Duodenal mucosa (tissue), 2 donors: ENCODE measurements around the gene PTPRM.

Experiments
- H3K27ac ChIP-seq: one replicate; pipeline ENCODE4 v1.7.0; 2013; ENCODE audit warnings: low read depth, low read length
- H3K27me3 ChIP-seq, 2 donors: one replicate each; pipeline ENCODE4 v1.7.0; 2013; ENCODE audit warnings: low read length in 2 of 2, control low read depth in 1 of 2; ENCODE audit not compliant: insufficient read depth in 2 of 2, control insufficient read depth in 1 of 2
- H3K36me3 ChIP-seq, 2 donors: one replicate each; pipeline ENCODE4 v1.7.0; 2013; ENCODE audit warnings: low read length in 2 of 2, control low read depth in 1 of 2; ENCODE audit not compliant: insufficient read depth in 2 of 2, control insufficient read depth in 1 of 2
- H3K4me1 ChIP-seq, 2 donors: one replicate each; pipeline ENCODE4 v1.7.0; 2013; ENCODE audit warnings: low read length in 2 of 2, control low read depth in 1 of 2; ENCODE audit not compliant: insufficient read depth in 2 of 2, control insufficient read depth in 1 of 2
- H3K4me3 ChIP-seq, 2 donors: one replicate each; pipeline ENCODE4 v1.7.0; 2013; ENCODE audit warnings: low read length in 2 of 2, low read depth in 1 of 2
- H3K9ac ChIP-seq, 2 donors: one replicate each; pipeline ENCODE4 v1.7.0; 2013; ENCODE audit warnings: low read length in 2 of 2, low read depth in 1 of 2
- H3K9me3 ChIP-seq, 2 donors: one replicate each; pipeline ENCODE4 v1.7.0; 2013; ENCODE audit warnings: low read length in 2 of 2, control low read depth in 1 of 2; ENCODE audit not compliant: control insufficient read depth in 1 of 2

Gene PTPRM

DNA sequence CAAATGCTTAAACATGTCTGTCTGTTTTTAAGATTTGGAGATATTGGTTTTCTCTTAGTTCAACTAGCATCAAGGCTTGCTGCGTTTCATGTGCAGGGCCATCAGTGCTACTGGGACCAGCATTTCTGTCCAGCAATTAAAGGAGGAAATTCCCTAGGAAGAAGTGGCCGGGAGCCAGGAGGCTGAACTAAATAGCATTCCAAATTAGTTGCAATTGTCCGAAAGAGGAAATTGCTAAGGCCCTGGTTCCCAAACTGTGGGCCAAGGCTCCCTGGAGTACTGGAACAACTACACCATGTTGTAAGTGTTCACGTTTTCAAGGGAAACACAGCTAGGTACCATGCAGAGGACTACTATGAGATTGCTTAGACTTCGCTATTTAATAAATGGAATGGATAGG is 257.9 kb downstream of the PTPRM start:
- H3K36me3 ChIP-seq, result no peaks in the 10 kb centered on the region
- H3K27ac ChIP-seq, result no peak overlapping the region
- peaks cover 0 to 5% of the 10 kb centered on the region in 2 donors for H3K4me1 ChIP-seq
- H3K27me3 ChIP-seq, result no peaks in the 10 kb centered on the region
- no peak overlapping the region for H3K4me3 ChIP-seq
- H3K9me3 ChIP-seq, result no peaks in the 10 kb centered on the region
- H3K9ac ChIP-seq, result no peak overlapping the region

- Histone ChIP-seq H3K27me3 (no peaks in the 10 kb centered on the region), H3K36me3 (no peaks in the 10 kb centered on the region), H3K27ac (no peak overlapping the region), H3K4me1 (no peaks in the 10 kb centered on the region), H3K9me3 (no peaks in the 10 kb centered on the region), H3K9ac (no peak overlapping the region), H3K4me3 (no peak overlapping the region)
These were observed 263.4 kb downstream of the PTPRM start for GRCh38 chr18:7830468-7830867.

DNA sequence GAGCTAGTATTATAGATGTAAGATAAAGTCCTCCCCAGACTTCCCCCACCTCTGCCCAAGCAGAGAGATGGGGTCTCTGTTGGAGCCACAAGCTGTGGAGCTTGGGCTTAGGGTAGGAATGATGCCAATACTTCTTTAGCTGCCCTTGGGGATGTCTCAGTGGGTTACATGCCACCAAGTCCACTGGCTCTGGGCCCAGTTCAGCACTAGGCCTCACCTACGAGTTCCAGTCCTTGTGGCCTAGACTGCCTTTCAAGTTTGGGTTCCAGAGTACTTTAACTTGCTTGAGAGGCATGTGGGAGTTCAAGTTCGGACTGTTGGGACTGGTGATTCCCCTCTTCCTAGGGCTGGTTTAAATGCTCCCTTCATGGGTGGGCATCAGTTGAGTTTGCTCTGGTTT is 272.4 kb downstream of the PTPRM start:
- Histone ChIP-seq H3K9ac (no peak overlapping the region), H3K4me3 (no peak overlapping the region), H3K27me3 (no peaks in the 10 kb centered on the region), H3K36me3 (no peaks in the 10 kb centered on the region), H3K4me1 (no peaks in the 10 kb centered on the region), H3K9me3 (peaks cover 9 to 10% of the 10 kb centered on the region in 2 donors), H3K27ac (no peak overlapping the region)

DNA sequence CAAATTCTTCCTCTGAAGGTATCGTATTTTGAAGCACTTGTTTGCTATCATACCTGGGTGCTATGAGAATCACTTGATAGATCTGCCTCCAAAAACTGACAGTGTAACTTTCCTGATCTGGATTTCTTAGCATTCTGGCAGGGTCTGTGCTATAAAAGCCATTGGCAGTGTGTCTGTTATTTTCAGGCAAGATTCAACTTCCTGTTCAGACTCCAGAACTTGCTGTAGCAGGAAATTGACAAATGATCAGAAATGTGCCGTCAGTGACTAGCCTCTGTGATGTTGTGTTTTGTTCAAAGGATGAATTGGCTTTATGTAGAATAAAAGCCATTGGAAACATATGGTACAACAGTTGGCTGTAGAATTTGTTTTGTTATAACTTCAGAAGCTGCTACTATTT is 273.3 kb downstream of the PTPRM start:
- Histone ChIP-seq H3K9ac (no peak overlapping the region), H3K27me3 (no peaks in the 10 kb centered on the region), H3K27ac (no peak overlapping the region)

DNA sequence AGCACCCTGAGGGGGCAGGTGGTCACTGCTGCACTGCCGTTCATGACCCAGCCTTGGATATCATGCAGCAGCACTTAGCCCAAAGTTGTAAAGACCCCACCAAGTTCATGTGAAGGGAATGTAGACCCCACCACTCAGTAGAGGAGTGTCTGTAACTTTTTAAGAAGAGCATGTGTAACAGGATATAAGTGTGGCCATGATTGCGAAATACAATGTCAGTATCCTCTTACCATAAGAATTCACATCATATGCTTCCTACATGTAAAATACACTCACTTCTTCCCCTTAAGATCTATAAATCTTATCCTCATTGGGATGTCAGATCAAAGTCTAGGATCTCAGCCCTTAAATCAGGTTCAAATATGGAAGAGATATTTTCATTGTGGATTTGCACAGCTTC is 276.9 kb downstream of the PTPRM start:
- Histone ChIP-seq H3K9me3 (peaks cover 13 to 18% of the 10 kb centered on the region in 2 donors), H3K9ac (no peak overlapping the region), H3K4me3 (no peak overlapping the region), H3K27me3 (no peaks in the 10 kb centered on the region), H3K4me1 (no peaks in the 10 kb centered on the region), H3K36me3 (no peaks in the 10 kb centered on the region), H3K27ac (no peak overlapping the region)

More for the DNA sequence above, 273.3 kb downstream of the PTPRM start:
- H3K4me3 ChIP-seq, result no peak overlapping the region
- no peaks in the 10 kb centered on the region for H3K36me3 ChIP-seq
- H3K9me3 ChIP-seq, result peaks cover 13 to 18% of the 10 kb centered on the region in 2 donors
- no peaks in the 10 kb centered on the region for H3K4me1 ChIP-seq

GRCh38 chr18:7844418-7844817 is 277.3 kb downstream of the PTPRM start:
- Histone ChIP-seq H3K4me1 (no peaks in the 10 kb centered on the region), H3K27ac (no peak overlapping the region)

DNA sequence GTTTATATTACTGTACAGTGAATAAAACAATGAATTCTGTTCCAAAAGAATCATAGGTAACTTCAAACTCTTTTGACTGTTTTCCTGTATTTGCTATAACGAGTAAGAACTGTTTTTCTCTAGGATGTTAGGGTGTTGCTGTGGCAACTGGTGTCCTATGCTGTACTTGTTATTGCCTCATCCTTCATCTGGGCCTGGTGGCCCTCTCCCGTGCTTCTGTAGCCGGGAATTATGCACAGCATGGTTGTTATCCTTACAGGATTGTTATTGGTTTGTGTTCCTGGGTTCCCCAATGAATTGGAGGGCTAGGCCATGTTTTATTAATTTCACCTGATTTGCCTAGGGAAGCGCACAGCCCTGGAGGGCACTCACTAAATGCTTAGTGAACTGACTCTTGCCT is 279.2 kb downstream of the PTPRM start:
- H3K9ac ChIP-seq, result no peak overlapping the region
- no peak overlapping the region for H3K27ac ChIP-seq
- H3K4me3 ChIP-seq, result no peak overlapping the region
- no peaks in the 10 kb centered on the region for H3K27me3 ChIP-seq
- peaks cover 13 to 18% of the 10 kb centered on the region in 2 donors for H3K9me3 ChIP-seq
- H3K4me1 ChIP-seq, result no peaks in the 10 kb centered on the region
- no peaks in the 10 kb centered on the region for H3K36me3 ChIP-seq

More at GRCh38 chr18:7844418-7844817, 277.3 kb downstream of the PTPRM start:
- Histone ChIP-seq H3K9ac (no peak overlapping the region), H3K36me3 (no peaks in the 10 kb centered on the region), H3K27me3 (no peaks in the 10 kb centered on the region), H3K4me3 (no peak overlapping the region), H3K9me3 (peaks cover 13 to 18% of the 10 kb centered on the region in 2 donors)

- Histone ChIP-seq H3K36me3 (no peaks in the 10 kb centered on the region), H3K27me3 (no peaks in the 10 kb centered on the region), H3K27ac (no peak overlapping the region), H3K9me3 (peaks cover 13 to 18% of the 10 kb centered on the region in 2 donors), H3K4me3 (no peak overlapping the region), H3K9ac (no peak overlapping the region), H3K4me1 (no peaks in the 10 kb centered on the region)
These were observed 280.4 kb downstream of the PTPRM start for GRCh38 chr18:7847357-7848053.

DNA sequence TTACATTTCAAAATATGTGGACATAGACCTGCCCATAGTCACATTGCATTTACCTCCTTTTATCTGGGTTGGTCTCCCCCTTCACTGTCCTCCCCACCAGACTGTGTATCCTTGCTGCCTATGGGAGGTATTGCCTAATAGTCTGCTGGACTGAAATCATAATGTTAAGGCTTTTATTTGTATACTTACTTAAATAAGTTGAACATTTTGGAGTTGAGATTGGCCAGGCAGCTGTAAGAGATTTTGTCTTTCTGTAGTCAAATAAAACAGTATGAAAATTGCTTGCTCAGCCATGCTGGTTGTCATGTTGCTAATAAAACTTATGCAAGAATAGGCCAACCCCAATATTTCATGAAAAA is 280.9 kb downstream of the PTPRM start:
- no peaks in the 10 kb centered on the region for H3K27me3 ChIP-seq
- no peaks in the 10 kb centered on the region for H3K4me1 ChIP-seq
- H3K4me3 ChIP-seq, result no peak overlapping the region
- H3K36me3 ChIP-seq, result no peaks in the 10 kb centered on the region
- H3K9me3 ChIP-seq, result peaks cover 13 to 18% of the 10 kb centered on the region in 2 donors
- no peak overlapping the region for H3K9ac ChIP-seq
- no peak overlapping the region for H3K27ac ChIP-seq

DNA sequence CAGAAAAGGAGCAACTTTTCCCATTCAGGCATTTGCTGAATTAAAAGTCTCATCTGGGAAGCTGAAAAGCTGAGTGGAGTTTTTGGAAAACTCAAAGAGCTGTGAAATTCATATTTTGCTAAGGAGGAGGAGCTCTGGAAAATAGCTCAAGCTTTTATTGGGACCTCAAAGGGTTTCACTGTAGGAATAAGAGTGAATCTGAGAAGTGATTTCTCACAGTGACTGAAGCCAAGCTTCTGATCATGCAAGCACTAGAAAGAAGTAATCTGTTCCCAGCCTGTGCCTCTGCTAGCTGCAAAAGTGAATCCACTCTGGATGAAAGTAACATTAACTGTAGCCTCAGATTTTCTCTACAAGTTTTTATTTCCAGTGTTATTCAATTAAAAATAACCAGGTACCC is 283.3 kb downstream of the PTPRM start:
- Histone ChIP-seq H3K27me3 (no peaks in the 10 kb centered on the region), H3K9me3 (no peaks in the 10 kb centered on the region), H3K27ac (no peak overlapping the region), H3K36me3 (no peaks in the 10 kb centered on the region), H3K4me1 (no peaks in the 10 kb centered on the region), H3K9ac (no peak overlapping the region), H3K4me3 (no peak overlapping the region)
